ENCODE measurements around the gene SMCO4.

GRCh38 chr11:93547773-93548172 is 4.6 kb upstream of the SMCO4 start:
- no peak for TF ChIP-seq POLR2A (IDR thresholded peaks at IDR 0.05)
- no peak for TF ChIP-seq CTCF (IDR thresholded peaks at IDR 0.05)
